Omental fat pad (tissue), 4 donors: Measurements from ENCODE around the gene GIT2. TPM values are rescaled to one million over a fixed set of nuclear protein-coding genes. Genes with fewer than 3 reads are reported as not detected.

Experiments
- ATAC-seq: fragments of 150-250 bp; one replicate; pipeline ENCODE4 v1.9.1; 2016; ENCODE audit warnings: mild to moderate bottlenecking, moderate library complexity; ENCODE audit not compliant: low FRiP score
- DNase-seq: peaks from one replicate; pipeline ENCODE4 v3.0.0-alpha.2; 2019; ENCODE audit warnings: low spot score
- CTCF ChIP-seq, 3 donors: fragments of 450-650 bp; IDR thresholded peaks; one replicate each; pipeline ENCODE4 v1.5.1; 2016 to 2017; ENCODE audit warnings: antibody characterized with exemption in 3 of 3, mild to moderate bottlenecking in 3 of 3, moderate library complexity in 2 of 3
- total RNA-seq, 4 donors: library from RNA; depleted of rRNA; stranded (reverse); fragments of >200 nt; gene quantifications; one replicate each; pipeline ENCODE4 v1.1.0, GENCODE V29; 2016

GIT2 gene
- total RNA-seq, 4 donors from 2014 or later: 28.7 to 77.2 (median 47.0) TPM

- DNase-seq (no peak), ATAC-seq (no peak)
- TF ChIP-seq CTCF (IDR thresholded peaks at IDR 0.05): no peak
These were observed 14.9 kb downstream of the GIT2 start for GRCh38 chr12:109981311-109981710.

DNA sequence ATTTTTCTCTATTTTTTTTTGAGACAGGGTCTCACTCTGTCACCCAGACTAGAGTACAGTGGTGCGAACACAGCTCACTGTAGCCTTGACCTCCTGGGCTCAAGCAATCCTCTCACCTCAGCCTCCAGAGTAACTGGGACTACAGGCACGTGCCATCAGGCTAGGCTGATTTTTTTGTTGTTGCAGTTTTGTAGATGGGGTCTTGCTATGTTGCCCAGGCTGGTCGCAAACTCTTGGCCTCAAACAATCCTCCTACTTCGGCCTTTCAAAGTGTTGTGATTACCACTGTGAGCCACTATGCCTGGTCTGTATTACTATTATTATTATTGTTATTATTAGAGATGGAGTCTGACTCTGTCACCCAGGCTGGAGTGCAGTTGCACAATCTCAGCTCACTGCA is 23.3 kb downstream of the GIT2 start:
- no peak for ATAC-seq
- DNase-seq: no peak
- no peak for TF ChIP-seq CTCF (IDR thresholded peaks at IDR 0.05)

DNA sequence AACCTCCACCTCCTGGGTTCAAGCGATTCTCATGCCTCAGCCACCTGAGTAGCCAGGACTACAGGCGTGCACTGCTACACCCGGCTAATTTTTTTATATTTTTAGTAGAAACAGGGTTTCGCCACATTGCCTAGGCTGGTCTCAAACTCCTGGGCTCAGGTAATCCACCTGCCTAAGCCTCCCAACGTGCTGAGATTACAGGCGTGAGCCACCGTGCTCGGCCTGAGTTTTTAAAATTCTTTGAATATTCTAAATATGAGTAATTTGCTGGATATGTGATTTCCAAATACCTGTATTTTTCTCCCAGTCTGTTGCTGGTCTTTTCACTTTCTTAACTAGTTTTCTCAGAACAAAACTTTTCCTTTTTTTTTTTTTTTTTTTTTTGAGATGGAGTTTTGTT is 27.4 kb downstream of the GIT2 start:
- DNase-seq (no peak), ATAC-seq (no peak)
- no peak for TF ChIP-seq CTCF (IDR thresholded peaks at IDR 0.05)

DNA sequence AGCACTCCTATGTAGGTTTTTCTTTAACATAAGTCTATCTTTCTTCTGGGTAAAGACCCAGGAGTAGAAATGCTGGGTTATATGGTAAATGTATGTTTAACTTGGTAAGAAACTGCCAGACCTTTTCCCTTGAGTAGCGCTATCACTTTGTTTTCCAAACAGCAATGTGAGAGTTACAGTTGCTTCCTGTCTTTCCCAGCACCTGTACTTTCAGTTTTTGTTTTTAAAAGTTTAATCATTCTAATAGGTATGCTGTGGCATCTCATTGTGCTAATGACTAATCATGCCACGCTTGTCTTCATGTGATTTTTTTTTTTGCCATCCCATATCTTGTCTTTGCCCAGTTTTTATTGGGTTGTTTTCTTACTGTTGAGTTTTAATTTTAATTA is 28.1 kb downstream of the GIT2 start:
- DNase-seq: no peak
- ATAC-seq: no peak
- TF ChIP-seq CTCF (IDR thresholded peaks at IDR 0.05): no peak

- no peak for ATAC-seq
- no peak for DNase-seq
- TF ChIP-seq CTCF (IDR thresholded peaks at IDR 0.05): no peak
These were observed 28.7 kb downstream of the GIT2 start for GRCh38 chr12:109967383-109968031.

- ATAC-seq (no peak), DNase-seq (no peak)
- TF ChIP-seq CTCF (IDR thresholded peaks at IDR 0.05): no peak
These were observed 29.6 kb downstream of the GIT2 start for GRCh38 chr12:109966546-109966945.

DNA sequence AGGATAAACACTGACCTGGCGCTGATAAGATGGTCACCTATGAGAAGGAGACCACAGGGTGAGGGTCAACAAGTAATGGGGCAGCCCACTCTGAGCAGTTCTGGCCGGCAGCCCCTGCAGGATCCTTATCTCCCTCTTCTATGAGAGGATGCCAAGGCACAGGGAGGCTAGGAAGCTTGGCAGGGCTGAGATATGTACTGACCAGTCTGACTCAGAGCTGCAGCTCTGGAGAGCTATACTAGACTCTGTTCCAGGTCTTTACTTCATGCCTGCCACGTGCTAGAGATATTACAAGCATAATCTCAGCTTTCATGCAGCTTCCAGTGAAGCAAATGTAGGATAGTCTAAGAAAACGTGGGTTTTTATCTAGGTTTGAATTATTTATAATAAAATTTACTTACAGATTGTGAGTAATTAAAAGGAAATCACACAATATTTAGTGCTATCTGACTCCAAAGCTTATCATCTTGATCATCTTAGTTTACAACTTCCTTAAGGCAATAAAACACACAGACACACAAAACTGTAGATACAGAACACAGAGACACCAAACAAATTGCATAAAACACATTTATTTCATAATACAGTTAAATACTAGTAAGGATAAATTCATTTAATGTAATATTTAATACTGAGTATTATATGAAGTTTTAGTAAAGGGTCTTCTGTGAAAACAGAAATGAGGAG is 32.3 kb downstream of the GIT2 start:
- peak; percentile 94 for ATAC-seq
- TF ChIP-seq CTCF (IDR thresholded peaks at IDR 0.05): no peak
- no peak for DNase-seq
